Suprapubic skin (tissue), 4 donors: ENCODE measurements around the gene HBEGF. TPM values are rescaled to one million over a fixed set of nuclear protein-coding genes. Genes with fewer than 3 reads are reported as not detected.

Source experiments
- DNase-seq, 2 donors: peaks; one replicate each; pipeline ENCODE4 v3.0.0-alpha.2; 2019; ENCODE audit warnings: low spot score in 2 of 2
- H3K27ac ChIP-seq: fragments of 200-600 bp; sonication (generic); one replicate; pipeline ENCODE4 v1.5.1; 2019
- H3K27me3 ChIP-seq: fragments of 200-600 bp; sonication (generic); one replicate; pipeline ENCODE4 v1.5.1; 2019
- H3K36me3 ChIP-seq: fragments of 200-600 bp; sonication (generic); one replicate; pipeline ENCODE4 v1.5.1; 2019
- H3K4me1 ChIP-seq: fragments of 200-600 bp; sonication (generic); one replicate; pipeline ENCODE4 v1.5.1; 2019
- H3K4me3 ChIP-seq: fragments of 200-600 bp; sonication (generic); one replicate; pipeline ENCODE4 v1.5.1; 2019; ENCODE audit warnings: mild to moderate bottlenecking
- H3K9me3 ChIP-seq: fragments of 200-600 bp; sonication (generic); one replicate; pipeline ENCODE4 v1.5.1; 2019
- CTCF ChIP-seq, 2 donors: fragments of 200-600 bp in 1 of 2; fragments of 450-650 bp in 1 of 2; sonication (generic) in 1 of 2; IDR thresholded peaks; one replicate each; pipeline ENCODE4 v1.5.1; 2016 to 2019; ENCODE audit warnings: antibody characterized with exemption in 2 of 2, mild to moderate bottlenecking in 1 of 2, moderate library complexity in 1 of 2
- EP300 ChIP-seq: sonication (generic); formaldehyde crosslinking; IDR thresholded peaks from one replicate; pipeline ENCODE4 v1.6.1; 2017; ENCODE audit warnings: antibody characterized with exemption
- POLR2A ChIP-seq, 2 donors: fragments of 450-650 bp; IDR thresholded peaks; one replicate each; pipeline ENCODE4 v1.6.1; 2017; ENCODE audit warnings: antibody characterized with exemption in 2 of 2, mild to moderate bottlenecking in 2 of 2, moderate library complexity in 2 of 2
- POLR2AphosphoS5 ChIP-seq, 3 donors: sonication (generic); formaldehyde crosslinking; IDR thresholded peaks; one replicate each; pipeline ENCODE4 v1.6.1; 2017; ENCODE audit warnings: antibody characterized with exemption in 3 of 3
- whole genome bisulfite sequencing: methylation state at CpG from one replicate; pipeline ENCODE4 v1.1.5; 2018; 5-methylcytosine and 5-hydroxymethylcytosine counted together
- total RNA-seq, 4 donors: library from RNA; depleted of rRNA; stranded (reverse); fragments of >200 nt; gene quantifications; one replicate each; pipeline ENCODE4 v1.1.0, GENCODE V29; 2016

HBEGF gene
- total RNA-seq, 4 donors from 2014 or later = 19.6 to 189 (median 74.8) TPM

GRCh38 chr5:140311011-140311467 lies 35.4 kb downstream of the HBEGF start:
- no peak for TF ChIP-seq CTCF (IDR thresholded peaks at IDR 0.05)
- TF ChIP-seq POLR2AphosphoS5 (IDR thresholded peaks at IDR 0.05) = no peak
- TF ChIP-seq POLR2A (IDR thresholded peaks at IDR 0.05) = no peak
- TF ChIP-seq EP300 = no peak
- H3K4me1 ChIP-seq = peaks cover 21% of the 10 kb centered on the region
- no peak for DNase-seq
- 82% methylated on average over 5 of the region's 5 CpGs for WGBS
- H3K4me3 ChIP-seq = no peak overlapping the region
- H3K36me3 ChIP-seq = no peaks in the 10 kb centered on the region
- no peak overlapping the region for H3K27ac ChIP-seq
- H3K27me3 ChIP-seq = no peaks in the 10 kb centered on the region
- H3K9me3 ChIP-seq = no peaks in the 10 kb centered on the region

GRCh38 chr5:140310434-140310833 lies 36.0 kb downstream of the HBEGF start:
- H3K4me3 ChIP-seq = no peak overlapping the region
- H3K27me3 ChIP-seq = no peaks in the 10 kb centered on the region
- no peaks in the 10 kb centered on the region for H3K9me3 ChIP-seq
- H3K27ac ChIP-seq = no peak overlapping the region
- H3K4me1 ChIP-seq = peaks cover 21% of the 10 kb centered on the region
- TF ChIP-seq CTCF (IDR thresholded peaks at IDR 0.05) (no peak), POLR2AphosphoS5 (IDR thresholded peaks at IDR 0.05) (no peak), POLR2A (IDR thresholded peaks at IDR 0.05) (no peak), EP300 (no peak)
- H3K36me3 ChIP-seq = no peaks in the 10 kb centered on the region
- WGBS = 74% methylated on average over 2 of the region's 2 CpGs
- DNase-seq = no peak

GRCh38 chr5:140309706-140310249 lies 36.6 kb downstream of the HBEGF start:
- no peak for DNase-seq
- no peaks in the 10 kb centered on the region for H3K9me3 ChIP-seq
- no peaks in the 10 kb centered on the region for H3K36me3 ChIP-seq
- peaks cover 21% of the 10 kb centered on the region for H3K4me1 ChIP-seq
- TF ChIP-seq CTCF (IDR thresholded peaks at IDR 0.05) = no peak
- no peak for TF ChIP-seq POLR2A (IDR thresholded peaks at IDR 0.05)
- no peak for TF ChIP-seq EP300
- TF ChIP-seq POLR2AphosphoS5 (IDR thresholded peaks at IDR 0.05) = no peak
- no peak overlapping the region for H3K4me3 ChIP-seq
- 83% methylated on average over 3 of the region's 3 CpGs for WGBS
- no peaks in the 10 kb centered on the region for H3K27me3 ChIP-seq
- no peak overlapping the region for H3K27ac ChIP-seq

GRCh38 chr5:140305471-140305870 lies 40.9 kb downstream of the HBEGF start:
- no peak for TF ChIP-seq EP300
- no peak for TF ChIP-seq POLR2AphosphoS5 (IDR thresholded peaks at IDR 0.05)
- no peak for TF ChIP-seq CTCF (IDR thresholded peaks at IDR 0.05)
- no peak for TF ChIP-seq POLR2A (IDR thresholded peaks at IDR 0.05)
- Histone ChIP-seq H3K9me3 (no peaks in the 10 kb centered on the region), H3K27ac (no peak overlapping the region), H3K27me3 (no peaks in the 10 kb centered on the region), H3K4me1 (peaks cover 19% of the 10 kb centered on the region), H3K36me3 (no peaks in the 10 kb centered on the region), H3K4me3 (no peak overlapping the region)
- 94% methylated on average over 1 of the region's 1 CpG for WGBS
- no peak for DNase-seq

- no peak for DNase-seq
- Histone ChIP-seq H3K36me3 (peaks cover 13% of the 10 kb centered on the region), H3K9me3 (no peaks in the 10 kb centered on the region), H3K27ac (no peak overlapping the region), H3K4me1 (peaks cover 18% of the 10 kb centered on the region), H3K27me3 (no peaks in the 10 kb centered on the region), H3K4me3 (no peak overlapping the region)
- TF ChIP-seq CTCF (IDR thresholded peaks at IDR 0.05) (no peak), POLR2AphosphoS5 (IDR thresholded peaks at IDR 0.05) (no peak), EP300 (no peak), POLR2A (IDR thresholded peaks at IDR 0.05) (no peak)
- WGBS = 89% methylated on average over 15 of the region's 15 CpGs
Observed at GRCh38 chr5:140303966-140304365, 42.4 kb downstream of the HBEGF start.
